Measurements from ENCODE around the gene FREM1. TPM values are rescaled to one million over a fixed set of nuclear protein-coding genes. Genes with fewer than 3 reads are reported as not detected.

The FREM1 gene
- total and polyA plus RNA-seq, 4 donors: 0.33 to 21.8 (median 1.3) TPM

DNA sequence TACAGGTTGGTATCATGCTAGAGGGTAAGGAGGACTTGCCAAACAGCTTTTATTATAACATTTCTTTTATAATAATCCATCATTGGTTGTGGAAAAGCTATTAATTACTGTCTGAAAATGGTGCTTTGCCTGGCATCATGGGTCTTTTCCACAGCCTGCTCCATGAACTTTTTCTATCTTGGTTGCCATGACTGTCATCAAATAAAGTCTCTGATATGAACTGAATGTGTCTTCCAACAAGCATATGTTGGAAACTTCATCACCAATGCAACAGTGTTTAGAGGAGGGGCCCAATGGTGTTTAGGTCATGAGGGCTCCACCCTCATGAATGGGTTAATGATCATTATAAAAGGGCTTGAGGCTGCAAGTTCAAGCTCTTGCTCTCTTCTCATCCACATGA, 81.0 kb downstream of the FREM1 start:
- DNase-seq (no peak), ATAC-seq (ENCODE audit: insufficient read depth, low FRiP score) (no peak)
- peaks cover 0 to 49% (median 21%) of the 10 kb centered on the region in 4 donors for H3K36me3 ChIP-seq (ENCODE audit: control insufficient read depth in 4 of 4, insufficient read depth in 4 of 4, low read length in 4 of 4)
- no peak overlapping the region for H3K27ac ChIP-seq (ENCODE audit: low read depth in 1 of 2, low read length in 1 of 2)
- no peak overlapping the region for H3K9ac ChIP-seq (ENCODE audit: insufficient read depth in 1 of 2, low read length in 2 of 2)
- H3K27me3 ChIP-seq (ENCODE audit: control insufficient read depth in 3 of 3, insufficient read depth in 3 of 3, low read length in 2 of 3): no peaks in the 10 kb centered on the region
- TF ChIP-seq, protein P1, sequence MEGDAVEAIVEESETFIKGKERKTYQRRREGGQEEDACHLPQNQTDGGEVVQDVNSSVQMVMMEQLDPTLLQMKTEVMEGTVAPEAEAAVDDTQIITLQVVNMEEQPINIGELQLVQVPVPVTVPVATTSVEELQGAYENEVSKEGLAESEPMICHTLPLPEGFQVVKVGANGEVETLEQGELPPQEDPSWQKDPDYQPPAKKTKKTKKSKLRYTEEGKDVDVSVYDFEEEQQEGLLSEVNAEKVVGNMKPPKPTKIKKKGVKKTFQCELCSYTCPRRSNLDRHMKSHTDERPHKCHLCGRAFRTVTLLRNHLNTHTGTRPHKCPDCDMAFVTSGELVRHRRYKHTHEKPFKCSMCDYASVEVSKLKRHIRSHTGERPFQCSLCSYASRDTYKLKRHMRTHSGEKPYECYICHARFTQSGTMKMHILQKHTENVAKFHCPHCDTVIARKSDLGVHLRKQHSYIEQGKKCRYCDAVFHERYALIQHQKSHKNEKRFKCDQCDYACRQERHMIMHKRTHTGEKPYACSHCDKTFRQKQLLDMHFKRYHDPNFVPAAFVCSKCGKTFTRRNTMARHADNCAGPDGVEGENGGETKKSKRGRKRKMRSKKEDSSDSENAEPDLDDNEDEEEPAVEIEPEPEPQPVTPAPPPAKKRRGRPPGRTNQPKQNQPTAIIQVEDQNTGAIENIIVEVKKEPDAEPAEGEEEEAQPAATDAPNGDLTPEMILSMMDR (IDR thresholded peaks at IDR 0.05; ENCODE audit: control extremely low read depth, extremely low read depth): no peak
- no peaks in the 10 kb centered on the region for H3K9me3 ChIP-seq (ENCODE audit: control insufficient read depth in 4 of 4, insufficient read depth in 3 of 4, low read length in 3 of 4)
- H3K4me1 ChIP-seq (ENCODE audit: control insufficient read depth in 5 of 5, insufficient read depth in 5 of 5, low read length in 5 of 5): peaks cover 0 to 4% (median 0%) of the 10 kb centered on the region in 5 donors
- H3K4me3 ChIP-seq: no peak overlapping the region

DNA sequence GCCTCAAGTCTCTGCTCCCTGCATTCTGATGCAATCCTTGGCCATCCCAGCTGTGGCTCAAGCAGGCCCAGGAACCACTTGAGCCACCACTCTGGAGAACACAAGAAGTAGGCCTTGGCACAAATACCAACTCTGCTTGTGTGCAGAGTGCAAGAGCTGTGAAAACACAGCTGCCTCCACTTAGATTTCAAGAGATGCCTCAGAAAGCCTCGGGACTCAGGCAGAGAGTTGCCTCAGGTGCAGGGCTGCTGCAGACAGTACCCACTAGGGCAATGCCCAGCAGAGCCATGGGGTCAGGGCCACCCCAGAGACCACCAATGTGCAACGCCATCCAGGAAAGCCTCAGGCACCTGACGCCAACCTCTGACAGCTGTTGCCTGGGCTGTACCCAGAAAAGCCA, 82.4 kb downstream of the FREM1 start:
- H3K4me3 ChIP-seq: no peak overlapping the region
- H3K36me3 ChIP-seq (ENCODE audit: control insufficient read depth in 4 of 4, insufficient read depth in 4 of 4, low read length in 4 of 4): peaks cover 0 to 56% (median 27%) of the 10 kb centered on the region in 4 donors
- no peak overlapping the region for H3K27ac ChIP-seq (ENCODE audit: low read depth in 1 of 2, low read length in 1 of 2)
- H3K4me1 ChIP-seq (ENCODE audit: control insufficient read depth in 5 of 5, insufficient read depth in 5 of 5, low read length in 5 of 5): peaks cover 0 to 4% (median 0%) of the 10 kb centered on the region in 5 donors
- H3K9me3 ChIP-seq (ENCODE audit: control insufficient read depth in 4 of 4, insufficient read depth in 3 of 4, low read length in 3 of 4): no peaks in the 10 kb centered on the region
- no peaks in the 10 kb centered on the region for H3K27me3 ChIP-seq (ENCODE audit: control insufficient read depth in 3 of 3, insufficient read depth in 3 of 3, low read length in 2 of 3)
- WGBS, 2 donors: 69 to 82% methylated on average over 3 of the region's 3 CpGs
- TF ChIP-seq, protein P1 (IDR thresholded peaks at IDR 0.05; ENCODE audit: control extremely low read depth, extremely low read depth): no peak
- H3K9ac ChIP-seq (ENCODE audit: insufficient read depth in 1 of 2, low read length in 2 of 2): no peak overlapping the region
- no peak for ATAC-seq (ENCODE audit: insufficient read depth, low FRiP score)
- peak; percentile 8 to 51 (median 26) for DNase-seq

DNA sequence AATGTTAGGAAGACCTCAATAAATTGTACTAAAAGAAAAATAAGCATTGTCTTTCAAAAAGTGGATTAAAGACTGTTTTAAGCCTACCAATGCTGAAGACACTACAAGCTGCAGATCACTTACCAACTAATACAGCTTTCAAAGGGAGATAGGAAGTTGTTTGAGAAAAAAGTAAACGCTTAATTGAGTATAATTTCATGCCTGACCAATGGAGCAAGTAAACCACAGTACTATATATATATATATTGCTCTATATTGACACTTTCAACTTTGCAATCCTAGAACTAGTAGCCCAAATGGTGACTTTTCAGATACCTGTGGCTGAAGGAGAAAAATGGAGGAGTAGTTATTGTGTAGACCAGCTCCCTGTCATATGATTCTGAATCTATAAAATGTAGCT, 85.7 kb downstream of the FREM1 start:
- peaks cover 0 to 4% (median 0%) of the 10 kb centered on the region in 5 donors for H3K4me1 ChIP-seq (ENCODE audit: control insufficient read depth in 5 of 5, insufficient read depth in 5 of 5, low read length in 5 of 5)
- WGBS, 2 donors: 77 to 87% methylated on average over 1 of the region's 1 CpG
- DNase-seq: no peak
- no peak overlapping the region for H3K4me3 ChIP-seq
- H3K27me3 ChIP-seq (ENCODE audit: control insufficient read depth in 3 of 3, insufficient read depth in 3 of 3, low read length in 2 of 3): no peaks in the 10 kb centered on the region
- ATAC-seq (ENCODE audit: insufficient read depth, low FRiP score): no peak
- no peaks in the 10 kb centered on the region for H3K9me3 ChIP-seq (ENCODE audit: control insufficient read depth in 4 of 4, insufficient read depth in 3 of 4, low read length in 3 of 4)
- no peak overlapping the region for H3K9ac ChIP-seq (ENCODE audit: insufficient read depth in 1 of 2, low read length in 2 of 2)
- H3K36me3 ChIP-seq (ENCODE audit: control insufficient read depth in 4 of 4, insufficient read depth in 4 of 4, low read length in 4 of 4): peaks cover 0 to 56% (median 20%) of the 10 kb centered on the region in 4 donors
- H3K27ac ChIP-seq (ENCODE audit: low read depth in 1 of 2, low read length in 1 of 2): no peak overlapping the region
- TF ChIP-seq, protein P1 (IDR thresholded peaks at IDR 0.05; ENCODE audit: control extremely low read depth, extremely low read depth): no peak

DNA sequence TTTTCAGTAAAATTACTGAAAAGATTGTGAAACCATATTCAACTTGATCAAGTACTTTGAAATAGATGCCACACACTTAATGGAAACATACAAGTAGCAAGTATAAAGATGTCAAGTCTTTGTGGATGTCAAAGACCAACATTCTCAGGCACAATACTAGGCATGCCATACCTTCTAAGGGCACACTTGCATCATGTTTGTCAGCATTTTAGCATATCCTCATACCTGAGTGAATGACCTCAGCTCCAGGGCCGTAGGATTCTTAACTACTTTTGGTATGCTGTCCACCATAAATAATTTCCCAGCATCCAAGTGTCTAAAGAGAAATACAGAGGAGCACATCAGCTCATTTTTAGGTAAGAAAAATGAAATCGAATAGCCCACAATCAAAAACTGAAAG, 86.4 kb downstream of the FREM1 start:
- no peak for DNase-seq
- H3K9ac ChIP-seq (ENCODE audit: insufficient read depth in 1 of 2, low read length in 2 of 2): no peak overlapping the region
- WGBS, 2 donors: 62 to 87% methylated on average over 2 of the region's 2 CpGs
- H3K27ac ChIP-seq (ENCODE audit: low read depth in 1 of 2, low read length in 1 of 2): no peak overlapping the region
- H3K9me3 ChIP-seq (ENCODE audit: control insufficient read depth in 4 of 4, insufficient read depth in 3 of 4, low read length in 3 of 4): no peaks in the 10 kb centered on the region
- ATAC-seq (ENCODE audit: insufficient read depth, low FRiP score): no peak
- peaks cover 0 to 55% (median 20%) of the 10 kb centered on the region in 4 donors for H3K36me3 ChIP-seq (ENCODE audit: control insufficient read depth in 4 of 4, insufficient read depth in 4 of 4, low read length in 4 of 4)
- no peaks in the 10 kb centered on the region for H3K27me3 ChIP-seq (ENCODE audit: control insufficient read depth in 3 of 3, insufficient read depth in 3 of 3, low read length in 2 of 3)
- peaks cover 0 to 4% (median 0%) of the 10 kb centered on the region in 5 donors for H3K4me1 ChIP-seq (ENCODE audit: control insufficient read depth in 5 of 5, insufficient read depth in 5 of 5, low read length in 5 of 5)
- TF ChIP-seq, protein P1 (IDR thresholded peaks at IDR 0.05; ENCODE audit: control extremely low read depth, extremely low read depth): no peak
- H3K4me3 ChIP-seq: no peak overlapping the region

All from lung (tissue), 12 donors.